ENCODE measurements around the gene RASGRF2. TPM values are rescaled to one million over a fixed set of nuclear protein-coding genes. Genes with fewer than 3 reads are reported as not detected.

The RASGRF2 gene
- total RNA-seq, 1 donor from 2014 or later, result 2.5 TPM

DNA sequence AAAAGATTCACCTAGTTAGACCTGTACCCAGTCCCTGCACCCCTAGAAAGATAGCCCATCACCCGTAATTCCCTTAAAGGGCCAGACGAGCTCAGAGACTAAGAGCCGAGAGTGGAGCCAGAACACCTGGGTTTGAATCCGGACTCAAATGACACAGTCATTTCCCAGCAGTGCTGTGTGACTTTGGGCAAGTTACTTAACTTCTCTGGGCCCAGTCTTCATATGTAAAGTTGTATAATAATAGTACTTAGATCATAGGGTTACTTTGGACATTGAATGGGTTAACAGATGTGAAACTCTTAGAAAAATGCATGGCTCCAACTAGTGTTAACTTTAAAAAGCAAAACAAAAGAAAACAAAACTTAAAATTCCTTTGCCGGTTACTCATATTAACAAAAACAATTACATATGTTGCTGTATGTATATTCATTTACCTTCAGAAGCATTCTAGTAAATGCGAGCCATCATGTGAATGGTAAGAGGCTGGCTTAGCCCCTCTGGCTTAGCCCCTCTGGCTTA lies 40.4 kb upstream of the RASGRF2 start:
- H3K36me3 Mint-ChIP-seq (ENCODE audit: low read depth, unreplicated experiment), result no peaks in the 10 kb centered on the region
- no peak overlapping the region for H3K4me3 Mint-ChIP-seq (ENCODE audit: unreplicated experiment)
- TF ChIP-seq CTCF (IDR thresholded peaks at IDR 0.05; ENCODE audit: unreplicated experiment), result no peak
- DNase-seq (ENCODE audit: low spot score), result no peak
- no peak overlapping the region for H3K27ac Mint-ChIP-seq (ENCODE audit: unreplicated experiment)
- no peaks in the 10 kb centered on the region for H3K27me3 Mint-ChIP-seq (ENCODE audit: unreplicated experiment)
- peaks cover 5% of the 10 kb centered on the region for H3K4me1 Mint-ChIP-seq (ENCODE audit: unreplicated experiment)
- no peaks in the 10 kb centered on the region for H3K9me3 Mint-ChIP-seq (ENCODE audit: unreplicated experiment)

DNA sequence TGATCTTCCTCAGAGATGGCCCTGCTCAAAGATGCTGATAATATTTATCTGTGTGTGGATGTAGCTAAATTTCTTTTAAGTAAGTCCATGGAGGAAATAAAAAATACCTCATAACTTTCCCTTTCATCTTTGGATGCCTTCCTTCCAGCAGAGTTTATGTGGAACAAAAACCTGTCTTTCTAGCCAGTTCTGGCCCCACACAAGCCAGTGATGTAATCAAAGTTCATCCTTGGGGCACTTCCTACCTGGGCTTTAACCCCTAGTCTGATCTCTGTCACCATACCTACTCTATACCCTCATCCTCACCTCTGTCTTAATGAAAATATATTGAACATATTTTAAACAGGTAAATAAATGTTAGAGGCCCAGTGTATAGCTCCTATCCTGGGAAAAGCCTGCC lies 39.8 kb upstream of the RASGRF2 start:
- TF ChIP-seq CTCF (IDR thresholded peaks at IDR 0.05; ENCODE audit: unreplicated experiment), result no peak
- no peaks in the 10 kb centered on the region for H3K9me3 Mint-ChIP-seq (ENCODE audit: unreplicated experiment)
- H3K4me1 Mint-ChIP-seq (ENCODE audit: unreplicated experiment), result peaks cover 5% of the 10 kb centered on the region
- H3K27me3 Mint-ChIP-seq (ENCODE audit: unreplicated experiment), result no peaks in the 10 kb centered on the region
- H3K27ac Mint-ChIP-seq (ENCODE audit: unreplicated experiment), result no peak overlapping the region
- no peaks in the 10 kb centered on the region for H3K36me3 Mint-ChIP-seq (ENCODE audit: low read depth, unreplicated experiment)
- DNase-seq (ENCODE audit: low spot score), result no peak
- H3K4me3 Mint-ChIP-seq (ENCODE audit: unreplicated experiment), result no peak overlapping the region

GRCh38 chr5:80921026-80921425 lies 39.1 kb upstream of the RASGRF2 start:
- H3K27ac Mint-ChIP-seq (ENCODE audit: unreplicated experiment), result no peak overlapping the region
- no peaks in the 10 kb centered on the region for H3K36me3 Mint-ChIP-seq (ENCODE audit: low read depth, unreplicated experiment)
- peaks cover 5% of the 10 kb centered on the region for H3K4me1 Mint-ChIP-seq (ENCODE audit: unreplicated experiment)
- H3K9me3 Mint-ChIP-seq (ENCODE audit: unreplicated experiment), result no peaks in the 10 kb centered on the region
- TF ChIP-seq CTCF (IDR thresholded peaks at IDR 0.05; ENCODE audit: unreplicated experiment), result no peak
- no peaks in the 10 kb centered on the region for H3K27me3 Mint-ChIP-seq (ENCODE audit: unreplicated experiment)
- no peak for DNase-seq (ENCODE audit: low spot score)
- H3K4me3 Mint-ChIP-seq (ENCODE audit: unreplicated experiment), result no peak overlapping the region

DNA sequence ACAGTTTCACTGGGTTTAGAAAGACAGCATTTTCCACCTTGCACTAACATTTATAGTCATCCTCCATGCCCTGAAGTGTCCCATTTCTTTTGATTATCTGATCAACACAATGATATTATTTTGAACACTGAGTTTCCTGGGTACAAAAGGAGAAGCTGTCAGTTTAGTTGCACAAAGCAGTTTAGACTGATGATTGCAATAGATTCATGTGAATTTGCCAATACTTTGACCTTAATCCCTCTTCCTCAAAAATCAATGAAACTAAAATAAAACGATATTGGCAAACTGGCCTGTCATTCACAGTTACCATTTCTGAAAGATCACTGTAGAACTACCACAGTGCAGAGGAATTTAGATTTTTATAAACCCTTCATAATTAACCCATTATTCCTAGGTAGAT lies 34.2 kb upstream of the RASGRF2 start:
- H3K27me3 Mint-ChIP-seq (ENCODE audit: unreplicated experiment), result no peaks in the 10 kb centered on the region
- no peak overlapping the region for H3K4me3 Mint-ChIP-seq (ENCODE audit: unreplicated experiment)
- no peak for TF ChIP-seq CTCF (IDR thresholded peaks at IDR 0.05; ENCODE audit: unreplicated experiment)
- no peak overlapping the region for H3K27ac Mint-ChIP-seq (ENCODE audit: unreplicated experiment)
- H3K9me3 Mint-ChIP-seq (ENCODE audit: unreplicated experiment), result no peaks in the 10 kb centered on the region
- H3K4me1 Mint-ChIP-seq (ENCODE audit: unreplicated experiment), result no peaks in the 10 kb centered on the region
- no peak for DNase-seq (ENCODE audit: low spot score)
- H3K36me3 Mint-ChIP-seq (ENCODE audit: low read depth, unreplicated experiment), result no peaks in the 10 kb centered on the region

DNA sequence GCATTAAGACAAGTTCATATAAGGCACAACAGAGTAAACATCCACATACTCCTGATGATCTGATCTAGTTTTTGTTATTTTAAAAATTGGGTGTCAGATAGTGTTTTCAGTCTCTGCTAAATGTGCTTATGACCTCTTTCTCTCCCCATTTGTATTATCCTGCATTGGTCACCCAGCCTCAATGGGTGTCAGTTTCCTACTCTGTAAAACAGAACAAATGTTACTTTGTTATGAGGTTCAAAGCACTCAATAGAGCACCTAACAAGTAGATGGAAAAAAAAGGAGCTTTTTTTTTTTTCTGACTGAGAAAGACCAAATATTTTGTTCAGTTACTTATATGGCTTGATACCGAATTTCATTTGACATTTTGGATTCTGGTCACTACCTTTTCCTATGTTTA lies 33.6 kb upstream of the RASGRF2 start:
- no peak for TF ChIP-seq CTCF (IDR thresholded peaks at IDR 0.05; ENCODE audit: unreplicated experiment)
- H3K36me3 Mint-ChIP-seq (ENCODE audit: low read depth, unreplicated experiment), result no peaks in the 10 kb centered on the region
- no peaks in the 10 kb centered on the region for H3K27me3 Mint-ChIP-seq (ENCODE audit: unreplicated experiment)
- H3K27ac Mint-ChIP-seq (ENCODE audit: unreplicated experiment), result no peak overlapping the region
- DNase-seq (ENCODE audit: low spot score), result no peak
- H3K9me3 Mint-ChIP-seq (ENCODE audit: unreplicated experiment), result no peaks in the 10 kb centered on the region
- no peaks in the 10 kb centered on the region for H3K4me1 Mint-ChIP-seq (ENCODE audit: unreplicated experiment)
- no peak overlapping the region for H3K4me3 Mint-ChIP-seq (ENCODE audit: unreplicated experiment)
